Panc1 (cell line): Measurements from ENCODE around the gene C2CD4A. TPM values are rescaled to one million over a fixed set of nuclear protein-coding genes. Genes with fewer than 3 reads are reported as not detected.

ENCODE experiments used
- ATAC-seq: fragments of 200-7000 bp; cut with Tn5 transposase; 2 replicates; pipeline ENCODE4 v1.9.1; 2020; ENCODE audit warnings: mild to moderate bottlenecking, moderate library complexity
- BruUV-seq: library from RNA; stranded (reverse); fragments of 400-500 nt; replicated peaks from 2 replicates; lab custom pipeline; 2021; lab: Mats Ljungman, UMichigan
- CTCF ChIA-PET: fragments of 300-600 bp; sonication (Branson Sonifier 250); formaldehyde crosslinking; loops from one replicate; lab custom pipeline; 2022; ENCODE audit warnings: antibody characterized with exemption; lab: Charles Lee
- POLR2A ChIA-PET: fragments of 300-600 bp; sonication (Branson Sonifier 250); formaldehyde crosslinking; loops from one replicate; lab custom pipeline; 2022; ENCODE audit warnings: antibody characterized with exemption; lab: Charles Lee
- DNase-seq: peaks from one replicate; pipeline ENCODE4 v3.0.0-alpha.2; 2010; ENCODE audit warnings: low read depth, low spot score
- H3K27ac ChIP-seq: 2 replicates; pipeline ENCODE4 v1.5.1; 2011; ENCODE audit warnings: mild to moderate bottlenecking, low read length, inconsistent platforms
- H3K27me3 ChIP-seq: fragments of 200-500 bp; sonication (Bioruptor generic); 2 replicates; pipeline ENCODE4 v1.6.0; 2014; ENCODE audit warnings: low read length, inconsistent platforms; ENCODE audit not compliant: control insufficient read depth, insufficient read depth
- H3K36me3 ChIP-seq: fragments of 200-500 bp; sonication (Bioruptor generic); 2 replicates; pipeline ENCODE4 v1.5.1; 2014; ENCODE audit warnings: inconsistent platforms, mild to moderate bottlenecking, low read length, moderate library complexity; ENCODE audit not compliant: control insufficient read depth, insufficient read depth
- H3K4me1 ChIP-seq: 2 replicates; pipeline ENCODE4 v1.5.1; 2011; ENCODE audit warnings: inconsistent platforms, mild to moderate bottlenecking, low read length, moderate library complexity; ENCODE audit not compliant: control insufficient read depth, insufficient read depth
- H3K4me3 ChIP-seq, 2 experiments: 2 replicates each; pipeline ENCODE4 v1.5.1; 2011 to 2012; ENCODE audit warnings: low read depth in 2 of 2, low read length in 2 of 2, mild to moderate bottlenecking in 2 of 2, inconsistent platforms in 1 of 2, moderate library complexity in 1 of 2
- H3K9me3 ChIP-seq: fragments of 200-500 bp; sonication (Bioruptor generic); 2 replicates; pipeline ENCODE4 v1.5.1; 2014; ENCODE audit warnings: low read depth, mild to moderate bottlenecking, inconsistent platforms, low read length, moderate library complexity; ENCODE audit not compliant: control insufficient read depth, insufficient read depth
- CTCF ChIP-seq: fragments of 450-650 bp; IDR thresholded peaks from 2 replicates; pipeline ENCODE4 v1.5.1; 2017; ENCODE audit warnings: mild to moderate bottlenecking
- POLR2AphosphoS5 ChIP-seq: IDR thresholded peaks from 2 replicates; pipeline ENCODE4 v1.6.1; 2012; ENCODE audit warnings: mild to moderate bottlenecking, low read depth, low read length, moderate library complexity
- SIN3A ChIP-seq: IDR thresholded peaks from 2 replicates; pipeline ENCODE4 v1.6.1; 2012; ENCODE audit warnings: low read depth, mild to moderate bottlenecking, low read length, moderate library complexity, borderline replicate concordance; ENCODE audit not compliant: insufficient read depth
- TCF7L2 ChIP-seq: IDR thresholded peaks from 2 replicates; pipeline ENCODE4 v1.6.1; 2011; ENCODE audit warnings: mild to moderate bottlenecking, low read depth, low read length, inconsistent platforms
- in situ Hi-C: cut with HindIII; loops from 2 replicates; pipeline ENCODE4 v1.10.0; 2016; ENCODE audit warnings: low sequenced_read_pairs, low pct_unique_long_range_greater_than_20kb
- intact Hi-C: fragments of 100-400 bp; cut with micrococcal nuclease; formaldehyde crosslinking; loops from one replicate; pipeline ENCODE4 v1.10.0; 2022; ENCODE audit not compliant: unreplicated experiment
- total RNA-seq: library from RNA; stranded (reverse); gene quantifications from one replicate; pipeline ENCODE4 v1.2.1, GENCODE V29; 2021; ENCODE audit not compliant: unreplicated experiment
- TF ChIP-seq, protein P1 (sequence below), 2 experiments: IDR thresholded peaks; 2 replicates each; pipeline ENCODE4 v1.6.1; 2011 to 2012; ENCODE audit warnings: low read depth in 2 of 2, control low read depth in 1 of 2, low read length in 1 of 2, mild to moderate bottlenecking in 1 of 2, moderate library complexity in 1 of 2; ENCODE audit not compliant: insufficient read depth in 1 of 2

C2CD4A gene
- total RNA-seq, 1 experiment from 2014 or later, result 0.15 TPM

- in situ Hi-C loops (no loop called here), intact Hi-C loops (no loop called here)
- peaks cover 27% of the 10 kb centered on the region for H3K27me3 ChIP-seq
- peak overlapping the region; percentile 77 to 97 for H3K4me3 ChIP-seq
- POLR2A ChIA-PET, result interaction anchor here (0.6 kb wide), 1 partner anchor 1370 kb away, joined by 7 read pairs; no protein-coding TSS in a partner anchor
- peak overlapping the region; percentile 89 for H3K27ac ChIP-seq
- peaks cover 7% of the 10 kb centered on the region for H3K4me1 ChIP-seq
- DNase-seq (no peak), ATAC-seq (no peak)
- TF ChIP-seq SIN3A (no peak), POLR2AphosphoS5 (no peak), CTCF (no peak; the same call in 1 of the 2 replicates), TCF7L2 (no peak)
- TF ChIP-seq, protein P1, sequence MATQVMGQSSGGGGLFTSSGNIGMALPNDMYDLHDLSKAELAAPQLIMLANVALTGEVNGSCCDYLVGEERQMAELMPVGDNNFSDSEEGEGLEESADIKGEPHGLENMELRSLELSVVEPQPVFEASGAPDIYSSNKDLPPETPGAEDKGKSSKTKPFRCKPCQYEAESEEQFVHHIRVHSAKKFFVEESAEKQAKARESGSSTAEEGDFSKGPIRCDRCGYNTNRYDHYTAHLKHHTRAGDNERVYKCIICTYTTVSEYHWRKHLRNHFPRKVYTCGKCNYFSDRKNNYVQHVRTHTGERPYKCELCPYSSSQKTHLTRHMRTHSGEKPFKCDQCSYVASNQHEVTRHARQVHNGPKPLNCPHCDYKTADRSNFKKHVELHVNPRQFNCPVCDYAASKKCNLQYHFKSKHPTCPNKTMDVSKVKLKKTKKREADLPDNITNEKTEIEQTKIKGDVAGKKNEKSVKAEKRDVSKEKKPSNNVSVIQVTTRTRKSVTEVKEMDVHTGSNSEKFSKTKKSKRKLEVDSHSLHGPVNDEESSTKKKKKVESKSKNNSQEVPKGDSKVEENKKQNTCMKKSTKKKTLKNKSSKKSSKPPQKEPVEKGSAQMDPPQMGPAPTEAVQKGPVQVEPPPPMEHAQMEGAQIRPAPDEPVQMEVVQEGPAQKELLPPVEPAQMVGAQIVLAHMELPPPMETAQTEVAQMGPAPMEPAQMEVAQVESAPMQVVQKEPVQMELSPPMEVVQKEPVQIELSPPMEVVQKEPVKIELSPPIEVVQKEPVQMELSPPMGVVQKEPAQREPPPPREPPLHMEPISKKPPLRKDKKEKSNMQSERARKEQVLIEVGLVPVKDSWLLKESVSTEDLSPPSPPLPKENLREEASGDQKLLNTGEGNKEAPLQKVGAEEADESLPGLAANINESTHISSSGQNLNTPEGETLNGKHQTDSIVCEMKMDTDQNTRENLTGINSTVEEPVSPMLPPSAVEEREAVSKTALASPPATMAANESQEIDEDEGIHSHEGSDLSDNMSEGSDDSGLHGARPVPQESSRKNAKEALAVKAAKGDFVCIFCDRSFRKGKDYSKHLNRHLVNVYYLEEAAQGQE (IDR thresholded peaks at IDR 0.05; ENCODE audit: insufficient read depth in 1 of 2, low read depth in 2 of 2, low read length in 1 of 2), result no peak
- BruUV-seq, result TSS peak; percentile 73
- H3K36me3 ChIP-seq, result peaks cover 7% of the 10 kb centered on the region
- CTCF ChIA-PET, result interaction anchor here (0.6 to 0.7 kb wide), 3 partner anchors 300 to 993 kb away, joined by 4 to 12 read pairs (median 8); no protein-coding TSS in a partner anchor
- H3K9me3 ChIP-seq, result no peaks in the 10 kb centered on the region
These were observed 7.5 kb upstream of the C2CD4A start for GRCh38 chr15:62059108-62059815.

GRCh38 chr15:62059816-62060112, 7.0 kb upstream of the C2CD4A start:
- ChIA-PET POLR2A (interaction anchor here (0.6 kb wide), 1 partner anchor 1370 kb away, joined by 7 read pairs; no protein-coding TSS in a partner anchor), CTCF (interaction anchor here (0.6 to 0.7 kb wide), 3 partner anchors 300 to 993 kb away, joined by 4 to 12 read pairs (median 8); no protein-coding TSS in a partner anchor)
- H3K36me3 ChIP-seq, result peaks cover 7% of the 10 kb centered on the region
- H3K27me3 ChIP-seq, result peaks cover 27% of the 10 kb centered on the region
- DNase-seq (no peak), ATAC-seq (peak; percentile 78)
- peak overlapping the region; percentile 89 for H3K27ac ChIP-seq
- no peaks in the 10 kb centered on the region for H3K9me3 ChIP-seq
- peak overlapping the region; percentile 77 to 97 for H3K4me3 ChIP-seq
- no TSS peak for BruUV-seq
- TF ChIP-seq POLR2AphosphoS5 (no peak), TCF7L2 (no peak), CTCF (no peak), SIN3A (no peak)
- TF ChIP-seq, protein P1 (IDR thresholded peaks at IDR 0.05; ENCODE audit: insufficient read depth in 1 of 2, low read depth in 2 of 2, low read length in 1 of 2), result no peak
- intact Hi-C loops (no loop called here), in situ Hi-C loops (no loop called here)
- H3K4me1 ChIP-seq, result peaks cover 7% of the 10 kb centered on the region
